HFFc6 (cell line): ENCODE results near the gene LRP2. TPM values are rescaled to one million over a fixed set of nuclear protein-coding genes. Genes with fewer than 3 reads are reported as not detected.

Experiments used
- DNase-seq: peaks from one replicate; pipeline ENCODE4 v3.0.0-alpha.2; 2018
- H3K27ac Mint-ChIP-seq: 2 replicates; pipeline ENCODE4 v1.8.0; 2020; ENCODE audit warnings: mild to moderate bottlenecking, mixed read lengths
- H3K27me3 Mint-ChIP-seq: 2 replicates; pipeline ENCODE4 v1.8.0; 2021; ENCODE audit warnings: mild to moderate bottlenecking, moderate library complexity, mixed read lengths; ENCODE audit not compliant: insufficient read depth
- H3K36me3 Mint-ChIP-seq: 2 replicates; pipeline ENCODE4 v1.8.0; 2021; ENCODE audit warnings: low read depth, mixed read lengths
- H3K4me1 Mint-ChIP-seq: 2 replicates; pipeline ENCODE4 v1.8.0; 2020; ENCODE audit warnings: low read depth, mixed read lengths
- H3K4me3 Mint-ChIP-seq: 2 replicates; pipeline ENCODE4 v1.8.0; 2020; ENCODE audit warnings: mild to moderate bottlenecking, moderate library complexity, mixed read lengths
- H3K9me3 Mint-ChIP-seq: 2 replicates; pipeline ENCODE4 v1.8.0; 2020; ENCODE audit warnings: mild to moderate bottlenecking, mixed read lengths
- total RNA-seq, 6 experiments: library from RNA; stranded (reverse); fragmentation: NEBNext Ultra II Directional; extraction: Animal tissue kit (Norgen Biotek cat#: 25700); gene quantifications; 2 replicates in 1 of 6; 3 replicates in 5 of 6; pipeline ENCODE4 v1.2.3, GENCODE V29; 2021
- TF ChIP-seq, protein P1 (sequence below): fragments of 200-600 bp; sonication (generic); IDR thresholded peaks from 2 replicates; pipeline ENCODE4 v1.5.0; 2021; ENCODE audit warnings: antibody characterized with exemption, mild to moderate bottlenecking

LRP2 gene
- total RNA-seq, 6 experiments from 2014 or later = not detected

DNA sequence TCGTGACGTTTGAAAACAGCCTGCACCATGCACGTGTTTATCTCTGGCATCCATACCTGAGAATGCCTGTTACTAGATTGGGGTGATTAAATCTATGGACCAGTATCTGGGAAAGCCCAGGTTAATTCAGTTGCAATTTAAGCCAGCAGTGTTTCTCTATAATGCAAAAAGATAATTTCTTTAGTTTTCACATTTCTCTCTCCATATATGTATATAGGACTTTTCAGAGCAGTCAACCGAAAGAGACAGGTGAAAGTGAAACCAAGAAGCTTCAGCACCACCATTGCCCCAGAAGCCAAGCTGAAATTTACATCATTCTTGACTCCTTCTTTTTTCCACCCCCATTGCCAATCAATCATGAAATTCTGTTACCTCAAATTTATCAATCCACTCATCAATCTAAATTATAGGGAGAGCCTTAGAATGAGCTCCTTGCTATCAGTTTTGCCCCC, 2.7 kb upstream of the LRP2 start:
- Mint-ChIP-seq H3K27me3 (peaks cover 31% of the 10 kb centered on the region), H3K9me3 (no peaks in the 10 kb centered on the region), H3K4me1 (peaks cover 38% of the 10 kb centered on the region), H3K4me3 (peak overlapping the region; percentile 83; the same call in 1 of the 2 replicates), H3K27ac (no peak overlapping the region), H3K36me3 (no peaks in the 10 kb centered on the region)
- TF ChIP-seq, protein P1, sequence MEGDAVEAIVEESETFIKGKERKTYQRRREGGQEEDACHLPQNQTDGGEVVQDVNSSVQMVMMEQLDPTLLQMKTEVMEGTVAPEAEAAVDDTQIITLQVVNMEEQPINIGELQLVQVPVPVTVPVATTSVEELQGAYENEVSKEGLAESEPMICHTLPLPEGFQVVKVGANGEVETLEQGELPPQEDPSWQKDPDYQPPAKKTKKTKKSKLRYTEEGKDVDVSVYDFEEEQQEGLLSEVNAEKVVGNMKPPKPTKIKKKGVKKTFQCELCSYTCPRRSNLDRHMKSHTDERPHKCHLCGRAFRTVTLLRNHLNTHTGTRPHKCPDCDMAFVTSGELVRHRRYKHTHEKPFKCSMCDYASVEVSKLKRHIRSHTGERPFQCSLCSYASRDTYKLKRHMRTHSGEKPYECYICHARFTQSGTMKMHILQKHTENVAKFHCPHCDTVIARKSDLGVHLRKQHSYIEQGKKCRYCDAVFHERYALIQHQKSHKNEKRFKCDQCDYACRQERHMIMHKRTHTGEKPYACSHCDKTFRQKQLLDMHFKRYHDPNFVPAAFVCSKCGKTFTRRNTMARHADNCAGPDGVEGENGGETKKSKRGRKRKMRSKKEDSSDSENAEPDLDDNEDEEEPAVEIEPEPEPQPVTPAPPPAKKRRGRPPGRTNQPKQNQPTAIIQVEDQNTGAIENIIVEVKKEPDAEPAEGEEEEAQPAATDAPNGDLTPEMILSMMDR = no peak
- DNase-seq = no peak

DNA sequence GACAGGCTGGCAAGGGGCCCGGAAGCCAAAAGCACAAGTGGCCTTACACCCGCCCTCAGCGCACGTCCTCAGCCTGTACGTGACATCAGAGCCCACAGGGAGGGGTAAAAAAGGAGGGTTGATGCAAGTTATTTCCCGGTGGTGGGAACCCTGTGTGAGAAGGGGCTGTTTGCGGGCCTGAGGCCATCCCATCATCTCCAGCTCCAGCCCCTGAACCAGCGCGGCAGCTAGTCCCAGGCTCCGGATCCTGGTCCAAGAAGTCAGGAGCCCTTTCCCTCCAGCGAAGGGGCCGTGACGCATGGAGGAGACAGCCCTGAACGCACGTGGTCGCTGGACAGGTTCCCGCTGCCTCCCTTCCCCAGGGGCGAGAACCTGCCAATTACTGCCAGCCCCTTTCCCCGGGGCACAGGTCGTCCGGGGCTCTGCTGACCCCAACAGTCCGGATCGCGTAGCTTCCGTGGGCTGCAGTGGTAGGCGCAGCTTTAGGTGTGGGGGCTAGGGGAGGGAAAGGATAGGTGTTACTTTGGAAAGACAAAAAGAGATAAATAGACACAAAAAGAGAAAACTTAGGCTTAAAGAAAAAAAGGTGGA, 1.3 kb upstream of the LRP2 start:
- TF ChIP-seq, protein P1 = no peak
- Mint-ChIP-seq H3K36me3 (no peaks in the 10 kb centered on the region), H3K4me1 (peaks cover 38% of the 10 kb centered on the region), H3K9me3 (no peaks in the 10 kb centered on the region), H3K27me3 (peaks cover 31% of the 10 kb centered on the region), H3K4me3 (peak overlapping the region; percentile 83), H3K27ac (no peak overlapping the region)
- DNase-seq = no peak

DNA sequence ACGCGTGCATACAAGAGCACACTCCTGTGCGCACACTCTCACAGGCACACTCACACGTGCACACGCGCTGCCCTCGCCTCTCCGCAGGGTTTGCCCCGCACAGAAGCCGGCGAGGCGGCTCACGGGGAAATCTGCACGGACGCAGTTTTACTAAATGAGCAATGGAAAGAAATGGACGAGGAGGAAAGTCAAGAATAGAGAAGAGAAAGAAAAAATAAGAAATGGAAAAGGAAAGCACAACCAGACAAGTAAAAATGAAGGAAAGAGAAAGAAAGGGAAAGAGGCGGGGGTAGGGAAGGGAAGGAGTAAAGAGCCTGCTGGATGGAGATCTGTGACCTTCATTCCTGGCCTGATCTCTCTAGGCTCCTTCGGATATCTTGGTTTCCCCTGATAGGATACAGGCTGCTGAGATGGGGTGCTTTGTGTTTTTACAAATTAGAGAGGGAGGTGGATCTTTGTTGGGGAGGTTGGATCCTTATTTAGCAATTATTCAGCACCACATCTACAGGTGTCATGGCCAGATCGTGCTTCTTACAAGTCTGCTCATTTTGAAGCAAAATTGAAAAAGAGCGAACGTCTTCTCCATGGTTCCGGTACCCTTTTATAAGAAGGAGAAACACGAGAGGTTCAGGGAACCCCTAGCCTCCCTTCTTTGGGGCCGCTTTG, 693 bp upstream of the LRP2 start:
- Mint-ChIP-seq H3K4me3 (peak overlapping the region; percentile 83), H3K36me3 (no peaks in the 10 kb centered on the region), H3K27ac (no peak overlapping the region), H3K4me1 (peaks cover 38% of the 10 kb centered on the region), H3K27me3 (peaks cover 31% of the 10 kb centered on the region), H3K9me3 (no peaks in the 10 kb centered on the region)
- no peak for DNase-seq
- TF ChIP-seq, protein P1 = no peak

DNA sequence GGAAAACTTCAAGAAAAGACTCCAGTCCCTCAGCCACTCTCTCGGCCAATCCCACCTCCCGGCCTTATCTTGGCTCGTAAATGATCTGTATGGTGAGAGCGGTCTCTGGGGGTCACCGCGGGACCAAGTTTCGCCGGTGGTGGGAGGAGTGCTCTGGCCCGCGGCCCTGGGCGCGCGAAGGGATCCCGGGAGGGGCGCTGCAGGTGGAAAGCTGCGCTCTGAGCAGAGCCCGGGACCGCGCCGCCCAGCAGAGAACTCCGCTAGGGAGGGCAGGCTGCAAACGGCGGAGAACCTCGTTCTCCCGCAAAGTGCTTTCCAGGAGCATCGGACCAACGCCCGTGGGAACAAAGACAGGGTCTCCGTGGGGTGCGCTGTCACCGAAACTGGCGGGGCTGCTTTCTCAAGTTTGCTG, 622 bp downstream of the LRP2 start:
- peaks cover 38% of the 10 kb centered on the region for H3K4me1 Mint-ChIP-seq
- H3K4me3 Mint-ChIP-seq = peak overlapping the region; percentile 56
- H3K27me3 Mint-ChIP-seq = peaks cover 31% of the 10 kb centered on the region
- H3K9me3 Mint-ChIP-seq = no peaks in the 10 kb centered on the region
- no peak overlapping the region for H3K27ac Mint-ChIP-seq
- TF ChIP-seq, protein P1 = no peak
- H3K36me3 Mint-ChIP-seq = no peaks in the 10 kb centered on the region
- DNase-seq = no peak

DNA sequence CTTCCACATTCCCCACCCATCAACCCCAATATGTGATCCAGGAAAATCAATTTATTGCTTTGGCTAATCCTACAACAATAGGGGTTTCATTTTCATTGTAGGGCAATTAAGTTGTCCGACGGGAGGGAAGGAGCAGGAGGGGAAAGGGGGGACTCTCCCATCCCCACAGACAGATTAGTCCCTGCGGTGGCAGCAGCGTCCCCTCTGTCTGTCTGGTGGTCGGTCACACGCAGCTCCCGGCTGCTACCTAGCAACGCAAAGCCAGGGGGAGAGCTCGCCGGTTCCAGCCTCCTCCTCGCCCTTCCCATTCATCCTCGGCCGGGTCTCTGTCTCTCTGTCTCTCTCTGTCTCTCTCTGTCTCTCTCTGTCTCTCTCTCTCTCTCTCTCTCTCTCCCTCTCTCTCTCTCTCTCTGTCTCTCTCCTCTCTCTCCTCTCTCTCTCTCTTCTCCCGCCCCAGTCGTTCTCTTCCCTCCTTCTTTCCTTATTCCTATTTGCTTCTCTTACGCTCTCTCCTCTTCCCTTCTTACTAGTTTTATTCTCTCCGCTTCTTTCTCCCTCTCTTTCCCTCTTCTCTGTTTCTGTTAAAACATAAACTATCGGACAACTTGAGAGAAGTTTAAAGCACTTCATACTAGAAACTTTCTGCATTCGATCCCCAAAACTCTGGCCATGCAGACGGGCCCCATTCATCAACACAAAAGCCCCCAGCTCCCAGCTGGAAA, 1.2 kb downstream of the LRP2 start:
- Mint-ChIP-seq H3K4me3 (peak overlapping the region; percentile 56), H3K27ac (no peak overlapping the region), H3K4me1 (peaks cover 38% of the 10 kb centered on the region), H3K36me3 (no peaks in the 10 kb centered on the region), H3K27me3 (peaks cover 31% of the 10 kb centered on the region), H3K9me3 (no peaks in the 10 kb centered on the region)
- TF ChIP-seq, protein P1 = no peak
- DNase-seq = no peak
